IPS-18c (cell line): Measurements from ENCODE around the gene GIGYF2.

Experiments used
- H3K4me3 ChIP-seq: 2 replicates; pipeline ENCODE4 v1.7.0; 2013; ENCODE audit warnings: low read depth, mild to moderate bottlenecking, low read length, moderate library complexity; ENCODE audit not compliant: insufficient read depth
- H3K9me3 ChIP-seq: one replicate; pipeline ENCODE4 v1.6.1; 2013; ENCODE audit warnings: mild to moderate bottlenecking, low read length, moderate library complexity; ENCODE audit not compliant: control insufficient read depth, insufficient read depth

GIGYF2 gene

DNA sequence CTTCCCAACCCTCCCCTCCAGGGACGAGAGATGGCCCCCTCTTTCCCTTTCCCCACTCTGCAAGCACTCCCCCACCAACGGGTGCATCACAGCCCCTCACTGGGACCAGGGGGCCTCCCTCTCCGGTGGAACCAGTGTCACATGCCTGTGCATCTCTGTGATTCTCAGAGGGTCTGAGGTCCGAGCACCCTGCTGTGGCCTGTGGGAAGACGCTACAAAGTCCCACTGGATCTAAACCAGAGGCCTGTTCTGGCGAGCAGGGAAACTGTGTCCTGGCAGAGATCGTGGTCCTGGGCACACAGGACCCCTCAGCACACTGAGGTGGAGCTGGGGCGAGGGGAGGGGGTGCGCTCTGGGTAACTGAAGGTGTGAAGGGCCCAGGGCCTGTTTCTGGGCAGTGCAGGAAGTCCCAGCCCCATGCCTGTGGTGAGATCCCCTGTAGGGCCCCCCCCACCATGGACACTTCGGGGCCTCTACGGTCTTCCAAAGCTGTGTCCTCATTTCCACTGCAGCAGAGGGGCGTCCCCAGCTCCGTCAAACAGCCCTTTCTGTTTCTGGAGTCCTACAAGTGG lies 180.9 kb downstream of the GIGYF2 start:
- no peaks in the 10 kb centered on the region for H3K9me3 ChIP-seq
- no peak overlapping the region for H3K4me3 ChIP-seq

DNA sequence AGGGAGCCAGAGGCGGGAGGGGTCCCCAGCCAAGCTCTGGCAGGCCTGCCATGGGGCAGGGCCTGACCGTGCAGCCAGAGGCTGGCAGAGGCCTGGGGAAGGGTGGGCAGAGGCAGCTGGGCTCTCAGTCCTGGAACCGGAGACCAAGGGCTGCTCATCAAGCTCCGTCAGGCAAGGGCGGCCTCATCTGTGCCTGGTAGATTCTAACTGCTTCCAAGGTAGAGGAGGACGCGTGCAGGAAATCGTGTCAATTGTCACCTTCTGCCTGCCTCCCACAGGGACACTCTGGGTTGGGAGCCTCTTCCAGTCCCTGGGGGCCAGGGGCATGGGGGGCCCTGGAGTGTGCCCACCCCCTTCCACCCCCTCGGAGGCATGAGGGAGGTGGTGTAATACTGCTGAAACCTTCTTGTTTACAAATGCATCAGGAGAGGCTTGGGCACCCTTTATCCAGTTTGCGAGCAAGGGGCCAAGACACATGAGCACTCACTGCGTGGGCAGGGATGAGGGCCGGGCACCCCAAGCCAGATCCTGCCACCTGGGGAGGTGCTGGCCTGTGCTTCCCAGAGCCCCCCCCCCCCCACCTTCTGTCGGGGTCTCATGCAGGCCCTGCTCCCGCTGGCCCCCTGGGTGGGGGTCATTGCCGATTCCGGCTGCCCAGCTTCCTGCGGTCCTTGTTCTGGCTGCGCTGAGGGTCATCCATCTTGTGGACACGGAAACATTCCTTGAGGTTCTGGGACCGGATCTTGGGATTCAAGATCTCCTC lies 181.9 kb downstream of the GIGYF2 start:
- no peaks in the 10 kb centered on the region for H3K9me3 ChIP-seq

DNA sequence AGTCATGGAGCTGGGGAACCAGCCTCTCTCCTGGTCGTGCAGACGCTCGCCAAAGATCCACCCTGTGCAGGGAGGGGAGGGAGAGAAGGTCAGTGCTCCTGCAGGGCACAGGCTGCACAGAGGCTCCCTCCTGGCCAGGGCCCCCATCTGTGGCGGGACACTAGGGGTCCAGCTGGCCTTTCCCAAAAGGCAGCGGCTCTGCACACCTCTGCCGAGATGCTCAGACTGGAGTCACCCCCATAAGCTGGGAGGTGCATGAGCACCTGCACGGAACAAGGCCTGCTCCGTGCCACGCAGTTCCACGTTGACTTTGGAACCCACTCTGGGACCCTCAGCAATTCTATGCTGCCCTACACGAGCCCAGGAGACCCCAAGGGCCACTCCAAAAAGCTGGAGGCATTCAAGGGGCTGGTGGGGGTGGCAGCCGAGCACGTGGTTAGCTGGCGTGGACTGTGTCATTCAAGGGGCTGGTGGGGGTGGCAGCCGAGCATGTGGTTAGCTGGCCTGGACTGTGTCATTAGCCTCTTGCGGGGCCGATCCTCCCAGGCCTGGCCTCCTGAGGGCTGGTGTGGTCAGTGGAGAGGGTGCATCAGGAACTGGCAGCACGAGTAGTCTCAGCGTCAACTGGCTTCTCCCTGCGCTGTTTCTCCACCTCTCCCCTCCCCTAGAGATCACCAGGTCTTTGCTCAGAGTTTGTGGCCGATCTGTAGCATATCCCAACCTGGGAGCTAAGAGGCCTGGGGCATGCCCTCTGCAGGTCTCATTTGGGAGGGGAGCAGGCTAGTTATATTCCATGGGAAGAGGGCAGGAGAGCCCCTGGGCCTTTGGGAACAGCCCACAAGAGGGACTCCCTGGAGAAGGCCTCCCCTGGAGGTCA lies 182.7 kb downstream of the GIGYF2 start:
- H3K4me3 ChIP-seq: no peak overlapping the region
- no peaks in the 10 kb centered on the region for H3K9me3 ChIP-seq

More for the DNA sequence above, 181.9 kb downstream of the GIGYF2 start:
- no peak overlapping the region for H3K4me3 ChIP-seq

DNA sequence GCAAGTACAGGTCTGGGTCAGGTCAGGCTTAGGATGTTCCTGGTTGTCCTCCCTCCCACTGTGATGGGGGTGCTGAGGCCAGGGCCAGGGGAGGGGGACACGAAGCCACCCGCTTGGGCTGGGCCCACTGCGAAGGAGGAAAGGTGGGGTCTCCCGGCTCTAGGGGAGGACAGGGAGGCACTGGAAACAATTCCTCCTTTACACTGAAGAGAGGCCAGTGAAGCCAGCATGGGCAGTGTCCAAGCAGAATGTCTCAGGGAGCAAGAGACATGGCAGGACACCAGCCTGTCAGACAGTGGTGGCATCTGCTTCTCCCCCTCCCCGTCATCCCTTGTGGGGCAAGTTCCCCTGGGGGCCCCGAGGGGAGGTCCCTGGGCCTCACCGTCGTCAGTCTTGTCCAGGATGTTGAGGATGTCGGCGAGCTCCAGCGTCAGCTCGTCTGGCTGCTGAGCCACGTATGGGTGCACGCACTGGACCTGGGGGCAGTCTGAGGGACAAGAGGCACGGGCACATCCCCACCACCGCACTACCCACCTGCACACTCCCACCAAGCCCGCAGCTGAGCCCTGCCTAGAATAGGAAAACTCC lies 183.7 kb downstream of the GIGYF2 start:
- Histone ChIP-seq H3K9me3 (no peaks in the 10 kb centered on the region), H3K4me3 (no peak overlapping the region)

DNA sequence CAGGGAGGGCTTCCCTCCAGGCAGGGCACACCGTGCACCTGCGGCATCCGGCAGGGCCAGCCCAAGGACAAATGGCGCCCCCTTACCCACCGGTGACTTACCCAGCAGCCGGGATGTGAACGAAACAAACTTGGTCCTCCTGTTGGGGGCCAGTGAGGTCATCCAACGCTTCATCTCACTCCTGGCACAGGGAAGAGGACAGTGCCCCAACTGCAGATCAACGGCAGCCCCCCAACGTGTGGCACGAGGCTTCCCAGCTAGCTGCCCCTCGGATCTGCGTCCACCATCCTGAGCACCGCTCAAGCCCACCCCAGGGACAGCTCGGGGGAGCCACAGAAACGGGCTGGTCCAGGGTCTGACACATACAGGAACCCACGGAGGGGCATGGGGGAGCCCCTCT lies 185.0 kb downstream of the GIGYF2 start:
- H3K4me3 ChIP-seq: no peak overlapping the region

DNA sequence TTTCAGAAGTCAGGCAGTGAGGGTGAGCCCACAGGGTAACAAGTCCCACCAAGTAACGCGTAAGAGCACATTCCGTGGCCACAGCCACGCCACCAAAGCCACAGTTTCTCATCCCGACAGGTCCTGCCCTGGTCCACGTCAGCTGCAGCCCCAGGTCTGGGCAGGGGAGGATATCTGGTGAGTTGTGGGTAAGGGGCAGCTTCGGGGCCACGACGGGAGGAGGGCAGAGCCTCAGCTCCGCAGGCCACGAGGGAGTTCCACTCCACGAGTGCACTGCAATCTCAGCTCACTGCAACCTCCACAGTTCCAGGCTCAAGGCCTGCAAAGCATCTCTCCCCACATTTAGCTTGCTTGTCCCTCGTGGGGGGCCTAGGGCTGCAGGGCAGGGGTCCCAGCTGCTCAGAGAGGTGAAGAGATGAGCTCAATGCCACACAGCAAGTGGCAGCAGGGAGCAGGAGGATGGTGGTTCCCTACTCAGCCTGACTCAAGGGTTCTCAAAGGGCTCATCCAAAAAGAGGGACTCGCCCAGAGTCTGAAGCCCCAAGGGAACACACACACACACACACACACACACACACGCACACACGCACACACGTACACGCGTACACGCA lies 185.5 kb downstream of the GIGYF2 start:
- H3K4me3 ChIP-seq: no peak overlapping the region
- no peaks in the 10 kb centered on the region for H3K9me3 ChIP-seq

More for the DNA sequence above, 185.0 kb downstream of the GIGYF2 start:
- H3K9me3 ChIP-seq: no peaks in the 10 kb centered on the region

DNA sequence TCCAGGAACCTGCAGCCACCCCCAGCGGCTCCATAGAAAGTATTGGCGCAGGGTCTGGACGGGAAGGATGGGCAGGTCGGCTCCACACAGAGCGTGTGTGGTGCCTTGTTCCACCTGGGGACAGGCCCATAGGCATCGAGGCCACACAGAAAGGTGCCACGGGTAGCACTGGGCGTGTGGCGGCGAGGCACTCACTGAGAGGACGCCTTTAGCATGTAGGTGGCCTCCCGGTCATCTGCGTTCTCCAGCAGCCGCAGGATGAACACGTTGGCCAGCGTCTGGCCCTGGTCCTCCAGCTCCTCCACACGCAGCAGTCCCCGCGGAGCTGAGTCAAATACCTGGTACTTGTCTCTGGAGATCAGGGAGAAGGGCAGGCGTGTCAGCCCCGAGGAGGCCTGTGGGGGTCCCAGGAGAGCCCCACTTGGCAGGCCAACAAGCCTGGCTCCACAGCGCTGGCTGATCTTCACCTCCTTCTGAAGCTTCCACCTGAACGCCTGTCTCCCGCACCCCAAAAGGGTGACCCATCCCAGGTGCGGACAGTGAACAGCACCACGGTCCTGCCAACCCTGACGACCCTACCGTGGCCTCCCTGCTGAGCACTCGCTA lies 186.1 kb downstream of the GIGYF2 start:
- Histone ChIP-seq H3K4me3 (no peak overlapping the region), H3K9me3 (no peaks in the 10 kb centered on the region)

DNA sequence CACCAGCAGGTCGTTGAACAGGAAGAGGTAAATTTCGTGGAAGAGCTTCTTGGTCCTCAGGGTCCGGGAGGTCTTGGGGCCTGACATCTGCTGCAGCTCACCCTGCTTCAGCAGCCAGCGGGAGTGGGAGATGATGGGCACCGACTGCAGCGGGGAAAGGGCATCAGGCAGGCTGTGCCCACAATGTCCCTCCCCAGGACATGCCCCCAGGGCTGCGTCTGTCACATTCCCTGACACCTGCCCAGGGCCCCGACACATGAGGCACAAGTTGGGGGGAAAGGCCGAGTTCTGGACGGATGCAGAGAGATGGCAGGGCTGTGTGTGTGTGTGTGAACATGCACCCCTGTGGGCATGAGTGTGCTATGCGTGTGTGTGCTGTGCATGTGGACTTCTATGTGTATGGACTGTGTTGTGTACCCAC lies 186.9 kb downstream of the GIGYF2 start:
- Histone ChIP-seq H3K9me3 (no peaks in the 10 kb centered on the region), H3K4me3 (no peak overlapping the region)

DNA sequence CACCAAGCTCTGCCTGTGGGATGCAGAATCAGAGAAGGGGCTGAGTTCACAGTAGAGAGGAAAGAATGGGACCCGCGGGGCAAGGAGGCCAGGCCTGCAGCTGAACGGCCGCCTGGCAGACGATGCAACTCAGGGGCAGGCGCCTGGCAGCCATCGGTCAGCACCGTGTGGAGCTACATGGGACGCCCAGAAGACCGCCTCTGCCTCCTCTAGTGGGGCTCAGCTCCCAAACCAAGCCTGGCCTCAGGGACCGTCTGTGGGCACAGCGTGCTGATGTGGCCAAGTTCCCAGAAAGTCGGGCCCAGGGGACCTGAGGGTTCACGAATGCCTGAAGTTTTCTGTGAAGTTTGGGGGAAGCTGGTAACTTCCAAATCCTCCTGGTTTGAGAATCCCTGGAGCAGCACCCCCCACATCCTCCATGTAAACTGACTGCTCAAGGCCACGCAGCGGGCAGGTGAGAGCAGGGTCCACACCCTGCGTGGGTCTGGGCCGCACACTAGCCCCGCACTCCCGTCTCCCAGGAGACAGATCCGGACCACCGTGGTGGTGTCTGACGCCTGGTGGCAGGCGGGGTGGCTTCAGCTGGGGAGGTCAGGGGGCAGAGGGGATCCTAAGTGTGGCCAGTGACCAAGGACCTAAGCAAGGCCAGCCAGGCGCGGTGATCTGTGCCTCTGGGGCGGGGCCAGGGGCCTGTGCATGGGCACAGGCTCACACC lies 187.6 kb downstream of the GIGYF2 start:
- Histone ChIP-seq H3K4me3 (no peak overlapping the region), H3K9me3 (no peaks in the 10 kb centered on the region)

DNA sequence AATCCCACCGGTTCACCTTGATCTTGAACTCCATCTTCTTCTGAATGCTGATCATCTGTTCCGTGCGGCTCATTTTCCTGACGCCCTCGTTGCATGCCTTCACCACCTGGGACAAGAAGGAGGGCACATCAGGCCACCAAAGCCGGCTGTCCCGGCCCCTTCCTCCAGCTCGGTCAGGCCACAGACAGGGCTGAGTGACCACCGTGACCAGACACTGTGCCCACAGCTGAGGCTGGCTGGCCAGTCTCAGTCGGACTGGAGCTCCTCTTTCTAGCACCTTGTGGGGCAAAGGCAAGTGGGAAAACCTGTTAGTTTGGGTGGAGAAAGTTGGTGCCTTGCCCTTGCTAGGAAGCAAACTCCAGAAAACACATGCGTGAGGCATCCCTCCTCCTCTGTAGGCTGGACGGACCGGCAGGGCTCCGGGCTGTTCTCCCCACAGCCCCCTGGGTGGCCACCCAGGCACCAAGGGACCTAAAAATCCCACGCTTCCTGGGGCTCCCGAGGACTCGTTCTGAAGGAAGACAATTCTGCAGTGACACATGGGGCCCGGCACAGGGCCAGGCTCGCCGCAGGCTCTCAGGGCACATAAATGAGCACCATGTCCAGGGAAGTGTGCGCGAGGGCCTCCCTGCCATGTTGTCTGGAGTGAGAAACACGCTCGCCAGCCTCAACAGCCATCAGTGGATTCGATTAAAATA lies 188.3 kb downstream of the GIGYF2 start:
- H3K4me3 ChIP-seq: no peak overlapping the region
- H3K9me3 ChIP-seq: no peaks in the 10 kb centered on the region

DNA sequence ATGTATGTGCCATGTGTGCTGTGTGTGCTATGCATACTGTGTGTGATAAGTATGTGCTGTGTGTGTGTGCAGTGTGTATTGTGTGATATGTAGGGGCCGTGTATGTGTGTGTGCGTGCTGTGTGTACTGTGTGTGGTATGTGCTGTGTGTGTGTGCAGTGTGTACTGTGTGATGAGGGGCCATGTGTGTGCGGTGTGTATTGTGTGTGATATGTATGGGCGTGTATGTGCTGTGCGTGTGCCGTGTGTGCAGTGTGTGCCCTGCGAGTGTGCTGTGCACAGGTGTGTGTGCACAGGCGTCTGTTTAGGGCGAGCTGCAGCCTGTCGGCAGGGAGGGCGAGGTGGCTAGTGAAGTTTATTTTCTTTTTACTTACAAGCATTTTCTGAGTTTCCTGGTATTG lies 189.0 kb downstream of the GIGYF2 start:
- Histone ChIP-seq H3K4me3 (no peak overlapping the region), H3K9me3 (no peaks in the 10 kb centered on the region)

DNA sequence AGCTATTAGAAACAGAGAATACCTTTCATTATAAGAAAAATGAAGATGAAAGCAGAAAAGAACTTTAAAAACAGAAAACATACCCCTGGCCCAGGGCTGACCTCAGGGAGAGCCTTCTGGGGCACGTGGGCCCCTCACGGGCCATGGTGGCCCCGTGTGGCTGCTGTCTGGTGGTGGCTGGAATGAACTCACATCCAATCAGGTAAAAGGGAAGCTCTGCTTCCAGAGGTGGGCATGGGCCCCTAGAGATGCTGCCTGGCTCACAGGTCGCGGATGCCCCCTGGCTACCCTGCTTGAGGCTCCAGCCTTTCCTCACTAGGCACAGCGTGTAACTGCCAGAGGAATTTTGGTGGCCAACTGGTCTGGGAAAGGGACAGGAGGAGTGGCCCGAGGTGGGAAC lies 189.5 kb downstream of the GIGYF2 start:
- Histone ChIP-seq H3K9me3 (no peaks in the 10 kb centered on the region), H3K4me3 (no peak overlapping the region)

DNA sequence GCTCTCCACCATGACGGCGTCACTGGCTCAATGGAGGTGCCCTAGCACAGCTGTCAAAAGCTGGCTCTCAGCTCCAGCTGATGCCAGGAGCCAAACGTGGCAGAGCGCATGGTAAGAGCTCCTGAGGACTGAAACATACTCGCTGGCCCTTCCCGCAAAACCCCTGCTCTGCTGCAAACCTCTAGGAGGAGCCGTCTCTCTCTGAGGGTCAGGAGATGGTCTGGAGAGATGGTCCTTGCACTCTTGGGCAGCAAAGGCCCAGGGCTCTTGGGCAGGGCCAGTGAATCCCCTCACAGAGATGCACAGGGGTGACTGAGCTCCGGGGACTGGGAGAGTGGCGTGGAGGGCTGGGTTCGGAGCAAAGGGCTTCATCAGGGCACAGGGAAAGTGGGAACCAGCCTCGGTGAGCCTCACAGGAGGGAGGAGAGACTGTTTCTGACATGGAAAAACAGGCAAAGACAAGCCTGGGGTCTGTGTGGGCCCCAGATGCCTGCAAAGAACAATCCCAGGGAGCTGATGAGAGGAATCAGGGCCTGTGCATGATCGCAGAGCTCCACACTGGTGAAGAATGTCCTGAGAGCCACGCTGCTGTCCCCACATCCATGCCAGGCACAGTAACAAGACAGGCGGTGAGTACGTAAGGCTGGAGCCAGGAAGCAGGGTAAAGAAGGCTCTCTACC lies 190.2 kb downstream of the GIGYF2 start:
- no peak overlapping the region for H3K4me3 ChIP-seq
- no peaks in the 10 kb centered on the region for H3K9me3 ChIP-seq

DNA sequence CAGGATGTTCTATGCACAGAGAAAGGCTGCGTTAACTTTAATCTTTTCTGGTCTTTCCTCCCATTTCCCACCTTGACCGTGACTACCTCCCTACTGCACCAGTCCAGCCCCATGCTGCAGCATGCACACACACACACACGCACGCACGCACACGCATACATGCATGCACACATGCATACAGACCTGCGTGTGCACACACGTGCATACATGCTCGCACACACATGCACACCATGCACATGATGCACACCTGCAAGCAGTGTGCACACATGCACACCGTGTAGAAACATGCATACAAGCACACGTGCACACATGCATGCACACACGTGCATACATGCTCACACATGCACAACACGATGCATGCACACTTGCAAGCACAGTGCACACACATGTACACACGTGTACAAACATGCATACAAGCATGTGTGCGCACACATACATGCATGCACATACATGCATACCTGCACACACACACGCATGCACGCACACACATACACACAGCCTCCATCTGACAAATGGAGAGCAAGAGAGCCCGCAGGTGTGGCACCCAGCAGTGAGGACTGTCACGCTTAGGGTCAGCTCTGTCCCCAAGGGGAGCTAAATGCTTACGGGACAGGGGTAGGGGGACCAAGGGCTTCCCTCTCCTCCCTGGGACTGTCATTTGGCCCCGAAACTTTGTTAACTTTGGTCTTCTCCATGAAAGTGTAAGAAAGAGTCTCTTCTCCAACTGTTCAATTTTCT lies 191.1 kb downstream of the GIGYF2 start:
- Histone ChIP-seq H3K9me3 (no peaks in the 10 kb centered on the region), H3K4me3 (no peak overlapping the region)
